Hypothalamus (tissue), 51 donors: Measurements from ENCODE around the gene PLEKHG5.
"Not testable (repeated sequence)": the region's sequence is repeated elsewhere in the genome, so short reads cannot be mapped to it uniquely, and the experiment has no call there.

Source experiments
- DNase-seq, 51 donors: peaks; one replicate each; lab custom pipeline; 2025; lab: John Stamatoyannopoulos, UW

Gene PLEKHG5

GRCh38 chr1:6453895-6454855, 37.3 kb downstream of the PLEKHG5 start:
- not testable (repeated sequence) for DNase-seq

GRCh38 chr1:6450943-6451373, 40.5 kb downstream of the PLEKHG5 start:
- no peak for DNase-seq

GRCh38 chr1:6450486-6450885, 41.0 kb downstream of the PLEKHG5 start:
- not testable (repeated sequence) for DNase-seq

GRCh38 chr1:6450005-6450450, 41.4 kb downstream of the PLEKHG5 start:
- no peak for DNase-seq

- DNase-seq: peak in 19 of 51 donors; percentile 3 to 65 (median 19)
These were observed 42.5 kb downstream of the PLEKHG5 start for GRCh38 chr1:6448749-6449631.

GRCh38 chr1:6447818-6448748, 43.4 kb downstream of the PLEKHG5 start:
- DNase-seq: no peak

GRCh38 chr1:6447016-6447817, 44.2 kb downstream of the PLEKHG5 start:
- DNase-seq: peak in 1 of 51 donors; percentile 13

- no peak for DNase-seq
These were observed 44.8 kb downstream of the PLEKHG5 start for GRCh38 chr1:6446665-6447015.

GRCh38 chr1:6445929-6446328, 45.5 kb downstream of the PLEKHG5 start:
- not testable (repeated sequence) for DNase-seq

GRCh38 chr1:6445062-6445763, 46.3 kb downstream of the PLEKHG5 start:
- DNase-seq: peak in 11 of 51 donors; percentile 3 to 28 (median 12)

- no peak for DNase-seq
These were observed 47.1 kb downstream of the PLEKHG5 start for GRCh38 chr1:6444377-6444776.

GRCh38 chr1:6443339-6444115, 47.9 kb downstream of the PLEKHG5 start:
- DNase-seq: no peak

- no peak for DNase-seq
These were observed 49.9 kb downstream of the PLEKHG5 start for GRCh38 chr1:6441586-6441985.

GRCh38 chr1:6440198-6441126, 51.0 kb downstream of the PLEKHG5 start:
- no peak for DNase-seq

GRCh38 chr1:6438047-6438525, 53.4 kb downstream of the PLEKHG5 start:
- DNase-seq: peak in 37 of 51 donors; percentile 8 to 65 (median 31)

- DNase-seq: peak in 41 of 51 donors; percentile 6 to 81 (median 51)
These were observed 54.3 kb downstream of the PLEKHG5 start for GRCh38 chr1:6437012-6437700.
